HG03103 (cell line): Measurements from ENCODE around the gene WWOX.

Source experiments
- ATAC-seq: cut with Tn5 transposase; IDR thresholded peaks from one replicate; pipeline ENCODE4 v1.9.1; 2021; ENCODE audit warnings: low read depth; ENCODE audit not compliant: unreplicated experiment

Gene WWOX

DNA sequence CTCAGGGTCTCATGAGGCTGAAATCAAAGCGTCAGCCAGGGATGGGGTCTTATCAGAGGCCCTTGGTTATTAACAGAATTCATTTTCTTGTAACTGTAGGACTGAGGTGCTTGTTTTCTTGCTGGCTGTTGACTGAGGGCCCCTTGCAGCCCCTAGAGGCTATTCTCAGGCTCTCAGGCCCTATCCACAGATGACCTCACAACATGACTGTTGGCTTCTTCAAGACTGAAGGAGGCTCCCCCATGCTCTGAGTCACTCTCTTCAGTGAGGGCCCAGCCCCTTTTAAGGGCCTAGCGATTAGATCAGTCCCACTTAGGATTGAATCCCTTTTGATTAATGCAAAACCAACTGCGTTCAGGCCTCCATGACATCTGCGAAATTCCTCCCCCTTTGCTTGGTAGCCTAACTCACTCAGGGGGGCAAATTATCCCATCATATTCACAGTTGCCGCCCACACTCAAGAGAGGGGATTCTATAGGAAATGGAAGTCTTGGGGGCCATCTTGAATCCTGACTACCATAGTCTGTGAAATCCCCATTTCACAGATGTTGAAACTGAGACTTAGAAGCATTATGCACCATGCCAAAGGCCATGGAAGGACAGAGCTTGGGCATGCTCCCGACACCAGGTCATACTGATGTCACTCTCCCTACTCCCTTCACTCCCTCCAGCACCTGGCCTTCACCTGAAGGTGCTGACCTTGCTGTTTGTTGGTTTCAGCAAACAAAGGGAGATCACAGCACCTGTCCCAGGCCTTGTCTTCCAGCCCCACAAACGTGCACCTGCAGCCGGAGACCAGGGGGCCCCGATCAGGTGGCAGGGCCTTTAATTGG, 908.8 kb downstream of the WWOX start:
- no peak for ATAC-seq

DNA sequence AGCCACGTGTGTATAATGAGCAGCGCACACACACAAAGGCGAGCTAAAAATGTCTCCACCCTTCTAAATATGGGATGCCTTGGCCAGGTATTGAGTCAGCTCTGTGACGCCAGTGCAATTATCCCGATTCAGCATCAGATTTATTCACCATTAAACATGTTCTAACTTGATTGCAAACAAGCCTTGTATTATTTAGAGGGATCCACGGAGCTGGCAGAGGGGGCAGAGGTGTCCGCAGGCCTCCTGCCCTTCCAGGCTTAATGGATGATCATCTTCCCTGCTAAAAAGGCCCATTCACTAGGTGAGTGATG, 909.4 kb downstream of the WWOX start:
- no peak for ATAC-seq

DNA sequence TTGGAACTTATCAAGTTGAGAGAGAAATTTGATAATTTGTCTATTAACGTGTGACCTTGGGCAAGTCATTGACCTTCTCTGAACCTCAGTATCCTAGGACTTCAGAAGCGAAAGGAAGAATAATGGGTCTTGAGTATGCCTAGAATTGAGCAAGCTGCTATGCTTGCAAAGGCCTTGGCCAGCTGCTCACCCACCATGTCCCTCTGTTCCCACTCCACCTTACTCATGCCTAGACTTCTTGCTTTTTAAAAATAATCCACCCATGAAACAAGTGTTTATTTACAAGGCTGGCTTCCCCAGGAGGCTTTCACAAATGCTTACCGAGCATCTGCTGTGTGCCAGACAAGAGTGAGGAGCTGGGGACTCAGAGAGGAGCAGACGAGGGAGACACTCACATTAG, 910.4 kb downstream of the WWOX start:
- ATAC-seq: no peak

DNA sequence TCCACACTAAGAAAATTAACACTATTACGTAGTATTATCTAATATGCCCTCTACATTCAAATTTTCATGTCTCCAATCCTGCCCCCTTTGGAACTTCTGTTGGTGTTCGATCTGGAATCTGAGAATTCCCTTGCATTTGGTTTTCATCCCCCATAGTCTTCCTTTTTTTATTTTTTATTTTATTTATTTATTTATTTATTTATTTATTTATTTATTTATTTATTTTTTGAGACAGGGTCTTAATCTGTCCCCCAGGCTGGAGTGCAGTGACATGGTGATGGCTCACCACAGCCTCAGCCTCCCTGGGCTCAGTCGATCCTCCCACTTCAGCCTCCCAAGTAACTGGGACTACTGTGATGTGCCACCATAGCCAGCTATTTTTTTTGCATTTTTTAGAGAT, 911.8 kb downstream of the WWOX start:
- no peak for ATAC-seq

DNA sequence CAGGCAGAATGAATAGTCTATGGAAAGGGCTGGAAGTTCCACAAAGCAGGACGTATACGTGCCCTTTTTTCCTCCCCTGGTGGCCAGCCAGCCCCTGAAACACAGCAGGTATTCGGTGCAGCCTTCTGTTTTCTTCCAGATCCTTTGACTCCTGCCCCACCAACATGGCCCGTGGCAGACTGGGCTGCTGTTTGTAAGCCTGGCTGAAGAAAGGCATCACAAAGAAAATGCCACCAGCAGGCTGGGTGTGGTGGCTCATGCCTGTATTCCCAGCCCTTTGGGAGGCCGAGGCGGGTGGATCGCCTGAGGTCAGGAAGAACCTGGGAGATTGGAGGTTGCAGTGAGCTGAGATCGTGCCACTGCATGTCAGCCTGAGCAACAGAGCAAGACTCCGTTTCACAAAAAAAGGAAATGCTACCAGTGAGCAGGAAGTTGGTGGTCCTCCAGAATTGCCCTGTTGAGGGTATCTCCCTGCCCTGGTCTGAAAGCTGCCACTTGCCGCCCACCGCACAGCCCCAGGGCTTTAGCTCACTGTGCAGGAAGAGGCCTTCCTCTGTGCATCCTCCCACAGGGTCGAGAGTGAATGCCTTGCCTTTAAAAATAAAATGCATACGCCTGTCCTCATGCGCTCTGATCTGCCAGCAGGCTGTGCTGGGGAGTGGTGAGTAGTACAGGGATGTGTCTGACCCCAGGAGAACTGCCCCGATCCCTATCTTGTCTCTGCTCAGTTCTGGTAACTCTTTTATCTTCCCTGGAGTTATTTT, 913.4 kb downstream of the WWOX start:
- no peak for ATAC-seq

DNA sequence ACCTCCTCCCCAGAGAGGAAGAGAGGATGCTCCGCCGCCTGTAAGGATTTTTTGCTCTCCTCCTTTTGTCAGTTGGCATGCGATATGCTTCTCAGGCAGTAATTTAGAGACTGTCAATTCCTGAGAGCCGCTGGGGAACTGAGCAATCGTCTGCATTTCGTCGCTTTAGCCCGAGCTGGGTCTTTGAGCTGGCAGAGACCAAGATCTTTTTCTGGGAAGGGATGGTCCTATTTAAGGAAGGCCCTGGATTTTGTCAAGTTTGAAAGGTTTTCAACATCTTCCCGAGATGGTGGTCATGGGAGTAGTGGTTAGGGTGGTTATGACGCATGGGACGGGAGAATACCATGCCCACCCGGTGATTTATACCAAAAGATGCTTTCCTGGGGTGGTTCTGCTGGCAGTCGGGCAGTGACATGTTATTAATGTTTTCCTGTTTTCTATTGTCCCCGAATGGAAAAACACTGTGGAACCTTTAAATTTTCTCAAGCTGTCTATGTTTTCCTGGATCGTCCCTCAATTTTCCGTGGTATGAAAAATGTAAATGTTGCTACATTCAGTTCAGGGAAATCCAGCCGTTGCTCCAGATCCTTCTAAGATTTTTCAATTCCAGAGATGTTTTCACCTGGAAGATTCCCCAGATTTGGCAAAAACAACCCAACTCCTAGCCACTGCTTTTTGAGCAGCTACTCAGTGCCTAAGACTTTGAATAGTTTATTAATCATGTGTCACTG, 914.6 kb downstream of the WWOX start:
- no peak for ATAC-seq

DNA sequence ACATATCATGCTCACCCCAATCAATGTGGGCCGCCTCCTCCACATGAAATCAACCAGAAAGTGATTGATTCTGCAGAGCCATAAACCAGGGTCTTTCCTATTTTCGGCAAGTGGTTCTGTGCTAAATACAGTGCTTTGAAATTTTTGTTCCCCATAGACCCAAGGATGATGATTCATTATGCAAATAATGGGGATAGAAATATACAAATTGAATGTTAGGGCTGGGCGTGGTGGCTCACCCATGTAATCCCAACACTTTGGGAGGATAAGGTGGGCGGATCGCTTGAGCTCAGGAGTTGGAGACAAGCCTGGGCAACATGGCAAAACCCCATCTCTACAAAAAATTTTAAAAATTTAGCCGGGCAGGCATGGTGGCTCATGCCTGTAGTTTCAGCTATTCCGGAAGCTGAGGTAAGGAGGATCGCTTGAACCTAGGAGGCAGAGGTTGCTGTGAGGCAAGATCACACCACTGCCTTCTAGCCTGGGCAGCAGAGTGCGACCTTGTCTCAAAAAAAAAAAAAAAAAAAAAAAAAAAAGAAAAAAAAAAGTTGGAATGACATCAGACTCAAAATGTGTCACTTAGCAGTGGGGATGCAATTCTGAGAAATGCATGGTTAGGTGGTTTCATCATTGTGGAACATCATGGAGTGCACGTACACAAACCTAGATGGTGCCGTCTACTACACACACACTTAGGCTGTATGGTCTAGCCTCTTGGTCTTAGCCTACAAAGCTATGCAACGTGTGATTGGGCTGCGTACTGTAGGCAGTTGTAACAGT, 919.4 kb downstream of the WWOX start:
- ATAC-seq: no peak

DNA sequence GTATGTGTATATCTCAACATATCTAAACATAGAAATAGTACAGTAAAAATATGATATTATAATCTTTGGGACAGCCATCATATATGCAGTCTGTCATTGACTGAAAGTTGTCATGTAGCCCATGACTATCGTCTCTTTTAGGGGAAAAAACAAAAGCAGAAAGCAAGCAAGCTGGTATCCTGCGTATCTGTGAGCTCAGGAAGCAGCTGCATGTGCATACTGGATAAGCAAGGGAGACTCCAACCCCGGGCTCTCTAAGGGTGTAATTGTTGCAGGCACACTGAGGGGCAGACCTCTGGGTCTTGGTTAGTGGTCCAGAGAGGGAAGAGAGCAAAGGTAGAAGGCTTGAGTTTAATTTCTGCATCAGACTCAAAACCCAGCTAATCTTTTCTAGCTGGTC, 920.0 kb downstream of the WWOX start:
- ATAC-seq: no peak

DNA sequence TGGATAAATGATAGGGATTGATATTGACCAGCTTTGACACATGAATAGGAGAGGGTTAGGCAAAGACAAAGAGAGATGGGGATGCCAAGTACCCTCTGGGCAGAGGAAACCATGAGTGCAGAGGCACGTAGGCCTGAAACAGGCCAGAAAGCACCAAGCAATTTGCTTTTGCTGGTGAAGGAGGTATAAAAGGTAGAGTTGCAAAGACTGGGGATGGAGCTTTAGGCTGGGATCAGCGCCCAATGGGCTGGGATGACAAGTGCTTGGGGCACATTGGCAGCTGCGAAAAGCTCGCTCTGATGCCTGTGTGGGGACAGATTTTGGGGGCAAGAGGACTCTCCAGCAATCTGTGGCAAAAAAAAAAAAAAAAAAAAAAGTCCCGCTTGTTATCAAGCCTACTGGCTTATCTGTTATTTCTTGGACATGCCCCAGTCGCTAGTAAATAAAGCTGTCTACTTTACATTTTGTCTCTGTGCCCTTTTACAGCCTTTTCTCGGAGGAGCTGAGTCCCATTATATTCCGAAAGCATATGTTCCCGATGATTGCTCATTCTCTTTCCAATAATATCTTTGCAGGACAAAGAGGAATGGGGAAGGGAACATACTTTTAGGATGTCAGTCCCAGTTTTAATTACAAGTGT, 922.7 kb downstream of the WWOX start:
- no peak for ATAC-seq

DNA sequence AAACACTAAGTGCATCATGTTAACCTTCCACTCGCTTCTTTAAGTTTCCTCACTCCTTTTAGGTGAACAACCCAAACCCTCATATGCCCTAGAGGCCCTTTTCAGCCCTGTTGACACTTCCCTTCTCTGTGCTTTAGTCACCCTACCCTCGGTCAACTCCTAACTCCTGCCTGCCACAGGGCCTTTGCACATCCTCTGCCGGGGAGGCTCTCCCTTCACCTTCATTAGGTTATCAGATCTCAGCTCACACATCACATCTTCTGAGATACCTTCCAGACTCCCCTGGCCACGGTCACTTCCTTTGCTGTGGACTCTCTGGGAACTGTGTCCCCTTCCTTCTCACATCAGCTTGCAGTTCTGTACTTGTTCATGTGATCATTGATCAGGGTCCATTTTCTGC, 926.7 kb downstream of the WWOX start:
- no peak for ATAC-seq

DNA sequence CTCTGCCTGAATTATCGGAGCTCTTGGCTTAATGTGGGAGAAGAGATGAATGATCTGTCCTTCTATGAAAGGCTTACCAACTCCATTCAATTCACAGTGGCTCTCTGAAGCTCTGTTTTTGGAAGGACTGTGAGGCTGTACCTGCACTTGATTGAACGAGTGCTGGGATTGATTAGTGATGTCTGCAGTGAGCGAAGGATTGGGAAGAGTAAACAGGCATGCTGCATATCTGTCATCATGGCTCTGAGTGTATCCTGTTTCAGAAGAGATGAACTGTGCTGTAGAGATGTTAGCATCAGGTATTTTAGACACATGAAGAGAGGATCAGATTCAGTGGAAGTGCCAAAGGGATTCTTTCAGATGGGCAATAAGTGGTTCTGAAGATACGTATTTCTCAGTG, 937.1 kb downstream of the WWOX start:
- ATAC-seq: no peak

DNA sequence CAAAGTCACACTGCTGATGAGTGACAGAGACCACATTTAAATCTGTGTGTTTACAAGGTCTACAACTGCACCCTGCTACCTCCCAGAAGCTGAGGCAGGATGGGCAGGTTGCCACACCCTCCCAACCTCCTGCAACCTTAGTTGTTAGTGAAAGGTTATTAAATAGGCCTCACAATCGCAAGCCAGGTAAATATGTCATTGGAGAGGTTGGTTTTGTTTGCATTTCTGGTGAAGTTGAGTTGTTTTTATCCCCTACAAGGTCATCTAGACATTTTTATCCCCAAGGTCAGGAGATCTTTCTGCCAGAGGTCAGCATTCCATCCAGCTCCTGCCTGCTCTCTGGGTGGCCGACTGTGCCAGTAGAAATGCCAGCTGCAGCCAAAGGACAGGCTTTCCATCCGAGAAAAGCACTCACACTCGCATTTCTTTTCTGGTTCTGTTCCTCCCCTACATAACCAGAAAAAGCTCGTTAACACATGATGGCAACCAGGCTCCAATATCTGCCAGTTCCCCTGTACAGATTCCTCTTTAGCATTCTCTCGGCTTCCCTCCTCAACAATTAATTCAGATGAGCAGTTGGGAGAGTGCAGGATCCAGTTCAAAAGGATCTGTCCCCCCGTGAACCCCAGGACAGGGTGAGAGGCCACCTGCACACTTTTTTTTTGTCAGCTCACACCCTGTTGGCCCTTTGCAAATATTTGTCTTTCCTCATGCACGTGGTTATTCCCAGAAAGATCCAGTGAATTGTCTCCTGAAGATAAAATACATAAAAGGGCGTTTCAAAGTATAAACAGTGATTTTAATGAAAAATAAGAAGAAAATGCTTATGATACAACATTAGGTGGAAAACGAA, 938.3 kb downstream of the WWOX start:
- ATAC-seq: no peak

DNA sequence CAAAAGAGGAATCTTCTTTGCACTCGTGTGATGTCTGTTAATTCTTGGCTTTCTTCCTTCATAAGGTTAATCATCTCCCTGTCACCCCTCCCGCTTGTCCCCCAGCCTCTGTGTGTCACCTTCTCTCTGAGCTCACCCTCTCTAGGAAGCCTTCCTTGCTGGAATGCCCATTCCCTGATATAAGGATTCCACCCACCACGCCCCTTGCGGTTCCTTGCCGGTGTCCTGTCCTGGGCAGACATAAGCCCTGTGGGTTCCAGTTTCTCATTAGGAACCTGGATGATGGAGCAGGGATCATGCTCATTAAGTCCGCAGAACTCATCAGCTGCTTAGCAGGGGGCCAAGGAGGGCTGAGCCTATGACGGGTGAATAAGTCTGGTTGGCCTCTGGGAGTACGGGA, 941.8 kb downstream of the WWOX start:
- no peak for ATAC-seq

DNA sequence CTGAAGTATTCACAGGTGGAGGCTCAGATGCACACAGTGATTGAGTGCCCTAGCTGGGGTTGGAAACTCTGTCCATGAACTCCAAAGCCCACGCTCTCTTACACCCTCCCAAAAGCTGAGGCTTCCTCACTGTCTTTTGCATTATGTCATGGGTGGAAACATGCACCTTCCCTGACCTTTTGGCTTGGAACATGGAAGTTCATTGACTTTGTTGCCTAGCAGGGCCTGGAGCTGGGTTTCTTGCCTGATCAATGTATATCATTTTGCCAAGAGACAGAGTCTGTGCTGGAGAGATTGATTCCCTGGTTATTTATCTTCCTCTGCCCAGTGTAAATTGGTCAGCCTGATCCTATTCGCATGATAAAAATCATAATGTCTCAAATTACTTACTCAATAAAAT, 942.7 kb downstream of the WWOX start:
- ATAC-seq: no peak

DNA sequence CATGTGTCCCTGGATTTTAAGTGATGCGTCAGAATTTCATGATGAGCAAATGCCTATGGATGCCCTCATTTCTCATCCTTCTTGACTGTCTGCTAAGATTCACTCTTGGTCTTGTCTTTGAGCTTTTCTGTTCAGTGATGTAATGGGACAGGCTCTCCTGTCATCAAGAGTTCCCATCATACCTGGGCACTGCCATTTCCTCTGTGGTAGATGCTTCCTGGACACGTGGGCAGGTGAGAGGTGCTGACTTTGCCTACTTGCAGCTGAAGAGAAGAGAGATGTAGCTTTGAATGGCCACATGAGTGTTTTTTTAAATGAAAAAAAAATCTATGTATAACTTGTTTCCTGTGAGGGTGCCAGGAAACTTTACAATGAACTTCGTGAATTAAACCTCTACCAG, 943.4 kb downstream of the WWOX start:
- ATAC-seq: no peak

DNA sequence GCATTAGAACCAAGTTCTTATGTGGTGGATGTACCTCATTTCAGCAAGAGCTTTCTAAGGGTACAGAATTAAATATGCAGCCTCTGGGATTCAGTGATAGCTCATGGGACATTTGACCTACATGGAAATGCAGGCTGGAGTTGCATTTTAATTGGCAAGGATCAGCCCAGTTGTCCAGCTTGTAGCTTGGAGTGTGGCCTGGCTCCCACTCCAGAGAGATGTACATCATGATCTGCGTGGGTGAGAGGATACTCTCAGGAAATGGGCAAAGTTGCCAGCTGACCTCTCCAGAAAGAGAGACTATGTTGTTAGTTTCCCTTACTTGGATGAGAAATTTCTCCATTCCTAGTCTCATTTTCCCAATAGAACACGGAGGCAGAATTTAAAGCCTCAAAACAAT, 945.7 kb downstream of the WWOX start:
- no peak for ATAC-seq

DNA sequence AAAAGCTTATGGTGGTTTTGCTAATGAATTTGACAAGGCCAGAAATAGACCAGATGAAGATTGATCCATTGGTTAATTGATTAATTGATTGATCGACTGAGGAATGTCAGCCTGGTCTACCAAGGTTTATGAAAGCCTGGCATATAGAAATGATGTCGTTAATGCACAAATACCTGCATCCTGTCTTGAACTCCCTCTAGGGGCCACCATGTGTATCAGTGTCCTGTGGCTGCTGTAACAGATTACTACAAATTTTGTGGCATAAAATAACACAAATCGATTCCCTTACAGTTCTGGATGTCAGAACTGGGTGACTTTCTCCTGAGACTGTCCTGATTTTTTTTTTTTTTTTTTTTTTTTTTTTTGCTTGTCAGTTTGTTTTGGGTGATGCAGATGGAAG, 947.9 kb downstream of the WWOX start:
- no peak for ATAC-seq

DNA sequence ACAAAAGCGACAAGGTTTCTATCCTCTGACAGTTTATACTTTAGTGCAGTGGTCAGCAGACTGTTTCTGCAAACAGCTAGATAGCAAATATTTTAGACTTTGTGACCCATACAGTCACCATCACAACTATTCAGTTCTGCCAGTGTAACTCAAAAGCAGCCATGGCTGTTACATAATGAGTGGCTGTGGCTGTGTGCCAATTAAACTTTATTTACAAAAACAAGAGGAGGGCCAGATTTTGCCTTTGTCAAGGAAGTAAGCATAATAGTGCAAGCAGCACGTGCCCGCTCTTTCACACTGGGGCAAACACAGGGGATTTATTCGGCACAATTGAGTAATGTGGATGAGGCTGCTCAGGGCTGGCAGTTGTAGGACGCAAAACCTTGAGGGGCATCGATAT, 949.6 kb downstream of the WWOX start:
- ATAC-seq: no peak

DNA sequence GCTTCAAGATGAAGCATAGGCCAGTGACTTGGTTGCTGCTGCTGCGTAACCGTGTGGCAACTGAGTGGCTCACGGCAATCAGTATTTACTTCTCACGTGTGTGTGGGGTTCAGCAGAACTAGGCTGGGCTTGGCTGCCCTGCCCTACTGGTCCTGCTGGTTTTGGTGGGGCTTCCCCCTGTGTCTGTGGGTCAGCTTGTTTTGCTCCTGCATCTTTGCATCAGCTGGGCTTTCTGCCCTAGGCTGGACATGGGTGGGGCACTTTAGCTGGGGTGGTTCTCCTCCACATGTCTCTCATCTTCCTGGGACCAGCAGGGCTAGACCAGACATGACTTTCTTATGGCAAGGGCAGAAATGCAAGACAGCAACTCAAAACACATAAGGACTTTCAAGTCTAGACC, 950.6 kb downstream of the WWOX start:
- ATAC-seq: no peak

DNA sequence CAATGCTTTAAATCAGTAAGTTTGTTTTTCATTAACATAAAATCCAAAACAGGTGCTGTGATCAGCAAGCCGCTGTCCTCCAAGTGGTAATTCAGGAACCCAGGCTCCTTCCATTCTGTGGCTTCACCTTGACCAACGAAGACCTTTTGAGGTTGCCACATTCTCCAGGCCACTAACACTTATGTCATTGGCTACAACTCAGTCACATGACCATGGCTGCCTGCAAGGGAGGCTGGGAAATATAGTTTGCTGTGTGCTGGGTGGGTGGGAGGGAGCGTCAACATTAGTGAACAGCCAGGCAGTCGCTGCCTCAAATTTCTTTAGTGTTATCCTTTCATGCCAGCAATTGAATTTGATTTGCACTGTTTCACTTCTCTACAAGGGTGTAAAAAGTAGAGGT, 951.9 kb downstream of the WWOX start:
- no peak for ATAC-seq
